ENCODE data around the gene DNAJB5. TPM values are rescaled to one million over a fixed set of nuclear protein-coding genes. Genes with fewer than 3 reads are reported as not detected.
"Not testable (repeated sequence)": the region's sequence is repeated elsewhere in the genome, so short reads cannot be mapped to it uniquely, and the experiment has no call there.

The DNAJB5 gene
- total and polyA plus RNA-seq, 9 donors = 17.8 to 51.5 (median 30.4) TPM

- no peak for DNase-seq
- peaks cover 29% of the 10 kb centered on the region for H3K36me3 ChIP-seq (ENCODE audit: control insufficient read depth, insufficient read depth, low read length)
- H3K9me3 ChIP-seq (replicated peaks; ENCODE audit: control insufficient read depth, low read depth, low read length) = no peaks in the 10 kb centered on the region
- H3K4me1 ChIP-seq (ENCODE audit: control insufficient read depth, insufficient read depth, low read length) = peaks cover 38% of the 10 kb centered on the region
- H3K27me3 ChIP-seq (ENCODE audit: control insufficient read depth, insufficient read depth, low read length) = no peaks in the 10 kb centered on the region
- H3K4me3 ChIP-seq (ENCODE audit: low read length) = no peak overlapping the region
- H3K27ac ChIP-seq (ENCODE audit: low read length) = no peak overlapping the region
- WGBS (ENCODE audit: insufficient coverage) = 80% methylated on average over 1 of the region's 3 CpGs
These were observed 8.7 kb downstream of the DNAJB5 start for GRCh38 chr9:34998266-34998665.

DNA sequence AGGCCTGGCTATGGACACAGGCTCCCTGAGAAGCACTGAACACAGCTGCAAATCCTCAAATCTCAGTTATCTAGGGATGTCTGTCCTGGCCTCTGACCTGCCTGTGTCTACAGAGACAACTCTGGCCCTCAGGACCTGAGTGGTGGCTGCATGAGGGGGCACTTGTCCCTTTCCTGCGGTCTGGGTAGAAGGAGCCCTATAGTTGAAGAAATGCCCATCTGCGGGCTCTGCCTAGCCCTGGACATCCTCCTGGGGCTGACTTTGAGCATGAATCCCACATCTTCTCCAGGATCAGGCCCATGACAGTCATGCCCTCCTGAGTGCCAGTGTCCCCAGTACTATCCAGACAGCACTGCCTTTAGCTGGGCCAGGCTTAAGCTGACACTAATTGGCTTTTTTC lies 10.0 kb downstream of the DNAJB5 start:
- Histone ChIP-seq H3K36me3 (ENCODE audit: control insufficient read depth, insufficient read depth, low read length) (peaks cover 29% of the 10 kb centered on the region), H3K27ac (ENCODE audit: low read length) (no peak overlapping the region)
- WGBS (ENCODE audit: insufficient coverage) = 83% methylated on average over 1 of the region's 2 CpGs

GRCh38 chr9:35000535-35001284 lies 11.2 kb downstream of the DNAJB5 start:
- H3K36me3 ChIP-seq (ENCODE audit: control insufficient read depth, insufficient read depth, low read length) = peaks cover 26% of the 10 kb centered on the region
- H3K9me3 ChIP-seq (replicated peaks; ENCODE audit: control insufficient read depth, low read depth, low read length) = no peaks in the 10 kb centered on the region
- H3K27me3 ChIP-seq (ENCODE audit: control insufficient read depth, insufficient read depth, low read length) = no peaks in the 10 kb centered on the region
- WGBS (ENCODE audit: insufficient coverage) = 70% methylated on average over 5 of the region's 6 CpGs
- no peak for DNase-seq
- H3K27ac ChIP-seq (ENCODE audit: low read length) = no peak overlapping the region
- H3K4me3 ChIP-seq (ENCODE audit: low read length) = no peak overlapping the region
- peaks cover 14% of the 10 kb centered on the region for H3K4me1 ChIP-seq (ENCODE audit: control insufficient read depth, insufficient read depth, low read length)

More for the DNA sequence above, 10.0 kb downstream of the DNAJB5 start:
- no peak overlapping the region for H3K4me3 ChIP-seq (ENCODE audit: low read length)
- peaks cover 25% of the 10 kb centered on the region for H3K4me1 ChIP-seq (ENCODE audit: control insufficient read depth, insufficient read depth, low read length)
- no peak for DNase-seq
- no peaks in the 10 kb centered on the region for H3K9me3 ChIP-seq (replicated peaks; ENCODE audit: control insufficient read depth, low read depth, low read length)
- H3K27me3 ChIP-seq (ENCODE audit: control insufficient read depth, insufficient read depth, low read length) = no peaks in the 10 kb centered on the region

- Histone ChIP-seq H3K27me3 (ENCODE audit: control insufficient read depth, insufficient read depth, low read length) (no peaks in the 10 kb centered on the region), H3K27ac (ENCODE audit: low read length) (no peak overlapping the region), H3K36me3 (ENCODE audit: control insufficient read depth, insufficient read depth, low read length) (peaks cover 22% of the 10 kb centered on the region), H3K9me3 (replicated peaks; ENCODE audit: control insufficient read depth, low read depth, low read length) (no peaks in the 10 kb centered on the region), H3K4me1 (ENCODE audit: control insufficient read depth, insufficient read depth, low read length) (peaks cover 10% of the 10 kb centered on the region), H3K4me3 (ENCODE audit: low read length) (no peak overlapping the region)
- no CpG with 5 or more reads among the region's 2 CpGs for WGBS (ENCODE audit: insufficient coverage)
- no peak for DNase-seq
These were observed 11.7 kb downstream of the DNAJB5 start for GRCh38 chr9:35001285-35001677.

DNA sequence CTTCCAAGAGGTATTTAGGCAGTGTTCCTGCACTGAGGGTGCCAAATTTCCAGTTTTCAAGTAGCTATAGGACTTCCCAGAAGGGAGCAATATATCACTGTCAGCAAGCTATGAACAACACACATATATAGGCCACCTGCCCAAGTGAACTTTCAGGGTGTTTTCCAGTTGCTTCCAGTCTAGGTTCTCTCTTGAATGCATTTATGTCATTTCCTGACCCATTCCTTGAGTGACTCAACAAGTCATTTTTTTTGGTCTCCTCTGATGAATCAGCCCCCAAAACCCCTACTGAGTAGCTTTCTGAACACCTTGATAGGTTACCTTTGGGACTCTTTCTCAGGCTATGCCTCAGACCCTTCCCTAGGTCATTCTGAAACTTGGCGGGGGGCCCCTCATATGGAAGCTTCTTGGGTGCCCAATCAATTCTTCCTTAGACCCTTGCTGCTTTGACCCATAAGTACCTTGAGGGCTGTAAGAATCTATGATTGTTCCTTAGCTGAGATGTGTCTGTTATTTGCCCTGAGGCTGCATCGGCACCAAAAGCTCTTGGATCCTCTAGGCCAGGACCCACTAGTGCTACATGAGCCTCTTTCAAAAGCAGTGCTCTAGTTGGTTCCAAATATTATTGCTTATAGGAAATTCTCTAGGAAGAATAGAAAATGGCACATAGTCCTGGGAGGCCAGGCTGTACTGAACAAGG lies 12.4 kb downstream of the DNAJB5 start:
- no peak for DNase-seq
- H3K4me1 ChIP-seq (ENCODE audit: control insufficient read depth, insufficient read depth, low read length) = peaks cover 3% of the 10 kb centered on the region
- H3K27me3 ChIP-seq (ENCODE audit: control insufficient read depth, insufficient read depth, low read length) = no peaks in the 10 kb centered on the region
- H3K27ac ChIP-seq (ENCODE audit: low read length) = no peak overlapping the region
- WGBS (ENCODE audit: insufficient coverage) = no CpG with 5 or more reads among the region's 2 CpGs
- H3K36me3 ChIP-seq (ENCODE audit: control insufficient read depth, insufficient read depth, low read length) = peaks cover 15% of the 10 kb centered on the region
- H3K9me3 ChIP-seq (replicated peaks; ENCODE audit: control insufficient read depth, low read depth, low read length) = no peaks in the 10 kb centered on the region
- no peak overlapping the region for H3K4me3 ChIP-seq (ENCODE audit: low read length)

DNA sequence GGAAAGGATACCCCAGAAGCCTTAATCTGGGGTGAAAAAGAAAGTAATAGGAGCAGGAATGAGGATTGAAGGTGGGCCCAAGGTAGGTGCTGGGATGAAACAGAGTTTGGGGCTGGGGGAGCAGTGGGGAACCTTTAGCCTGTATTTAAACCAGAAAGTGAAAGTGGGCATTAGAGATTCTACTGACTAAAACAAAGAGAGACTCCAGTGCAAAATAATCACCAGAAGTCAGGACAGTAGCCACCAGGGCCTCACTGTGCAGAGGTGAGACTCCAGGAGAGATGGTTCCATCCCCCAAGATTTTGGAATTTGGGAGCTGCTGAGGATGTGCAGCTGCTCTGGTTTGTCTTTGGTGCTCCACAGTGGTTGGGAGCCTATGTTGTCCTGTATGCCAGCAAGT lies 13.1 kb downstream of the DNAJB5 start:
- no peaks in the 10 kb centered on the region for H3K9me3 ChIP-seq (replicated peaks; ENCODE audit: control insufficient read depth, low read depth, low read length)
- no peak overlapping the region for H3K4me3 ChIP-seq (ENCODE audit: low read length)
- H3K27me3 ChIP-seq (ENCODE audit: control insufficient read depth, insufficient read depth, low read length) = no peaks in the 10 kb centered on the region
- peaks cover 9% of the 10 kb centered on the region for H3K36me3 ChIP-seq (ENCODE audit: control insufficient read depth, insufficient read depth, low read length)
- no peaks in the 10 kb centered on the region for H3K4me1 ChIP-seq (ENCODE audit: control insufficient read depth, insufficient read depth, low read length)
- no peak for DNase-seq
- H3K27ac ChIP-seq (ENCODE audit: low read length) = no peak overlapping the region

DNA sequence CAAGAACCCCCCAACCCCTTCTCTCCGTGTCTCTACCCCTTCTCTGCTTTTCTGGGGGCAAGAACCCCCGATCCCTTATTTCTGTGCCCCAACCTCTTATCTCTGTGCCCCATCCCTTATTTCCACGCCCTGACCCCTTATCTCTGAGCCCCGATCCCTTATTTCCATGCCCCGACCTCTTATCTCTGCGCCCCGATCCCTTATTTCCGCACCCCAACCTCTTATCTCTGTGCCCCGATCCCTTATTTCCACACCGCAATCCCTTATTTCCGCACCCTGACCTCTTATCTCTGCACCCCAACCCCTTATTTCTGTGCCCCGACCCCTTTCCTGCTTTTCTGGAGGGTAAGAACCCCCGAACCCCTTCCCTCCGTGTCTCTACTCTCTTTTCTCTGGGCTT lies 14.8 kb downstream of the DNAJB5 start:
- not testable (repeated sequence) for H3K27me3 ChIP-seq (ENCODE audit: control insufficient read depth, insufficient read depth, low read length); H3K4me1 ChIP-seq (ENCODE audit: control insufficient read depth, insufficient read depth, low read length); H3K27ac ChIP-seq (ENCODE audit: low read length); H3K36me3 ChIP-seq (ENCODE audit: control insufficient read depth, insufficient read depth, low read length); H3K4me3 ChIP-seq (ENCODE audit: low read length); DNase-seq; H3K9me3 ChIP-seq (replicated peaks; ENCODE audit: control insufficient read depth, low read depth, low read length)
- 87% methylated on average over 13 of the region's 14 CpGs for WGBS (ENCODE audit: insufficient coverage)

DNA sequence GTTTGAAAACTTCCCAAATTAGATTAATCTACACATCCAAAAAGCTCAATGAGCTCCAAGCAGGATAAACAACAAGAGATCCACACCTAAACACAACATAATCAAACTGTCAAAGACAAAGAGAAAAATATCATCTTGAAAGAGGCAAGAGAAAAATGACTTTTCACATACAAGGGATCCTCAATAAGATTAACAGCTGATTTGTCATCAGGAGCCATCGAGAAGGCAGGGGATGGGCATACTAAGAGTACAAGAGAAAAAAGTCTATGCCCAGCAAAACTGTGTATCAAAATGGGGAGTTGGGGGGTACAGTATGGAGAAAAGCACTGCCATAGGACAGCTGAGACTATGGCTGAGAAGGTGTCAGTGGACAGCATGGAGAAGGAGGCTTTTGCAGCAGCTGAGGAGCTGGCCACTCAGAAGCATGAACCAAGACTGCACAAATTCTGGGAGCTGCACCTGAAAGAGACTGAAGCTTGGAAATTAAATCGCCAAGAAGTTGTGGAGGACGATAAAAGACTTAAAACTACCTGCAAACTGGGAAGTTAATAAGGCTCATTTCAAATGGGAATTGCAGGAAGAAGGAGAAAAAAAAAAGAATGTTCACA lies 20.9 kb downstream of the DNAJB5 start:
- no peaks in the 10 kb centered on the region for H3K36me3 ChIP-seq (ENCODE audit: control insufficient read depth, insufficient read depth, low read length)
- whole genome bisulfite sequencing (ENCODE audit: insufficient coverage) = 85% methylated on average over 2 of the region's 3 CpGs

DNA sequence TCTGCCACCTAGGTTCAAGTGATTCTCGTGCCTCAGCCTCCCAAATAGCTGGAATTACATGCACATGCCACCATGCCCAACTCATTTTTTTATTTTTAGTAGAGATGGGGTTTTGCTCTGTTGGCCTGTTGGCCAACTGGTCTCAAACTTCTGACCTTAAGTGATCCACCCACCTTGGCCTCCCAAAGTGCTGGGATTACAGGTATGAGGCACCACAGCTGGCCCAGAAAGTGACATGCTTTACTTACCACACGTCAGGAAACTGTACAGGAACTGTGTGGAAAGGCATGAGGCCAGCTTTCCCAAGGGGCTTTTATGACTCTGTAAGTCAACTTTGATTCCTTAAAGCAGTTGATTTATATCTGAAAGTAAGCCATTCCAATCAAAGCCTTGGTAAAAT lies 25.0 kb downstream of the DNAJB5 start:
- no peak for DNase-seq
- WGBS (ENCODE audit: insufficient coverage) = no CpG with 5 or more reads among the region's 2 CpGs
- H3K27me3 ChIP-seq (ENCODE audit: control insufficient read depth, insufficient read depth, low read length) = no peaks in the 10 kb centered on the region
- H3K27ac ChIP-seq (ENCODE audit: low read length) = no peak overlapping the region
- H3K4me1 ChIP-seq (ENCODE audit: control insufficient read depth, insufficient read depth, low read length) = no peaks in the 10 kb centered on the region
- H3K36me3 ChIP-seq (ENCODE audit: control insufficient read depth, insufficient read depth, low read length) = no peaks in the 10 kb centered on the region
- H3K9me3 ChIP-seq (replicated peaks; ENCODE audit: control insufficient read depth, low read depth, low read length) = peaks cover 8% of the 10 kb centered on the region
- H3K4me3 ChIP-seq (ENCODE audit: low read length) = no peak overlapping the region

More for the DNA sequence above, 20.9 kb downstream of the DNAJB5 start:
- Histone ChIP-seq H3K27ac (ENCODE audit: low read length) (no peak overlapping the region), H3K9me3 (replicated peaks; ENCODE audit: control insufficient read depth, low read depth, low read length) (peaks cover 8% of the 10 kb centered on the region), H3K27me3 (ENCODE audit: control insufficient read depth, insufficient read depth, low read length) (no peaks in the 10 kb centered on the region), H3K4me3 (ENCODE audit: low read length) (no peak overlapping the region), H3K4me1 (ENCODE audit: control insufficient read depth, insufficient read depth, low read length) (no peaks in the 10 kb centered on the region)
- no peak for DNase-seq

GRCh38 chr9:35023443-35023842 lies 33.9 kb downstream of the DNAJB5 start:
- not testable (repeated sequence) for H3K36me3 ChIP-seq (ENCODE audit: control insufficient read depth, insufficient read depth, low read length)
- WGBS (ENCODE audit: insufficient coverage) = 25% methylated on average over 5 of the region's 5 CpGs

More at GRCh38 chr9:35023443-35023842, 33.9 kb downstream of the DNAJB5 start:
- H3K9me3 ChIP-seq (replicated peaks; ENCODE audit: control insufficient read depth, low read depth, low read length); H3K4me3 ChIP-seq (ENCODE audit: low read length); H3K27me3 ChIP-seq (ENCODE audit: control insufficient read depth, insufficient read depth, low read length); DNase-seq; H3K27ac ChIP-seq (ENCODE audit: low read length); H3K4me1 ChIP-seq (ENCODE audit: control insufficient read depth, insufficient read depth, low read length): not testable (repeated sequence)
